Measurements from ENCODE around the gene TRMT61A.

Gene TRMT61A

DNA sequence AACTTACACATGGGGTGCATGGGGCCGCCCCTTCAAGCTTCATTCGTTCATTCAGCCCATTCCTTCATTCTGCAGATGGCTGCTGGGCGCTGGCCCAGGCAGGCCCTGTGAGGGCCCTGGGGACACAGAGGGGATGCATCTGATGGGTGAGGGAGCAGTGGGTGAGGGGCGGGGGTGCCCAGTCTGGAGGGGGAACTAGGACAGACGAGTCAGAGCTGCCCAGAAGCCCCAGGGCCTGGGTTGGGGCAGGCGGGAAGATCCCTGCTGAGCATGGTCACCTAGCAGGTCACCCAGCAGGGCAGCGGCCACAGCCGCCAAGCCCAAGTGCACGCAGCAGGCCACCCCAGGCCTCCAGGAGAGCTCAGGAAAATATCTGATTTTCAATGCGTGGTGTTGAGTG lies 14.1 kb downstream of the TRMT61A start:
- DNase-seq (ENCODE audit: extremely low spot score) = no peak
- ChIA-PET POLR2A (no interaction called here), CTCF (interaction anchor here (0.8 to 14.9 kb wide), 4 partner anchors 9 to 78 kb away, joined by 3 to 214 read pairs (median 4); partner anchors contain the start of gene CKB)
- TF ChIP-seq, protein P1, sequence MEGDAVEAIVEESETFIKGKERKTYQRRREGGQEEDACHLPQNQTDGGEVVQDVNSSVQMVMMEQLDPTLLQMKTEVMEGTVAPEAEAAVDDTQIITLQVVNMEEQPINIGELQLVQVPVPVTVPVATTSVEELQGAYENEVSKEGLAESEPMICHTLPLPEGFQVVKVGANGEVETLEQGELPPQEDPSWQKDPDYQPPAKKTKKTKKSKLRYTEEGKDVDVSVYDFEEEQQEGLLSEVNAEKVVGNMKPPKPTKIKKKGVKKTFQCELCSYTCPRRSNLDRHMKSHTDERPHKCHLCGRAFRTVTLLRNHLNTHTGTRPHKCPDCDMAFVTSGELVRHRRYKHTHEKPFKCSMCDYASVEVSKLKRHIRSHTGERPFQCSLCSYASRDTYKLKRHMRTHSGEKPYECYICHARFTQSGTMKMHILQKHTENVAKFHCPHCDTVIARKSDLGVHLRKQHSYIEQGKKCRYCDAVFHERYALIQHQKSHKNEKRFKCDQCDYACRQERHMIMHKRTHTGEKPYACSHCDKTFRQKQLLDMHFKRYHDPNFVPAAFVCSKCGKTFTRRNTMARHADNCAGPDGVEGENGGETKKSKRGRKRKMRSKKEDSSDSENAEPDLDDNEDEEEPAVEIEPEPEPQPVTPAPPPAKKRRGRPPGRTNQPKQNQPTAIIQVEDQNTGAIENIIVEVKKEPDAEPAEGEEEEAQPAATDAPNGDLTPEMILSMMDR (IDR thresholded peaks at IDR 0.05; ENCODE audit: control extremely low read depth, extremely low read depth, low read depth, missing control alignments) = no peak

DNA sequence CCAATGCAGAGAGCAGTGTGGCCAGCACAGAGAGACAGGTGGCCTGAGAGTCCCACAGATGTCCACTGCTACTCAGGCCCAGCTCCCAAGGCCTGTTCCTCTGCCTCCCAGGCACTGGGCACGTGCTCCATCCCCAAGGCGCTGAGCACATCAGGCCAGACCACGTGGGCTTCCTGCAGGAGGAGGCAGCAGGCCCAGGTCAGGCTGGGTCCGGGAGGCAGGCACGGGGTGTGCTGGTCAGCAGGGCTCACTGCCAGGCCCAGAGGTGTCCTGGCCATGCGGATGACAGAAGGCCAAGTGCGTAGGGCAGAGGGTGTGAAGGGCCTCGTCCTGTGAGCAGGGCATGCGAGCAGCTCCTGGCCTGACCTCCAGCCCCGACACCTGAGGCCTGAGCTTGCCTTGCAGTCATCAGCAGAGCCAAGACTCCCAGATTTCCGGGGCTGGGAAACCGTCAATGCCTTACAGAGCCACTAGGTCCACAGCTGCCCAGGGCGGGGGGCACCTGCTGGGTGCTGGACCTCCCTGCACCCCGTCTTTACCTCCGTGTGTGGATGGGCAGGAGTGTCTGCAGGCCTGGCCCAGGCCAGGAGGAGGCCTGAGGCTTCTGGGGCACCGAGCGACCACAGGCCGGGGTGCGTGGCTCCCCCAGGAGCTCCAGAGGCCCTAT lies 14.9 kb downstream of the TRMT61A start:
- ChIA-PET CTCF (interaction anchor here (1.3 to 14.9 kb wide), 3 partner anchors 9 to 57 kb away, joined by 3 to 214 read pairs (median 4); partner anchors contain the start of gene CKB), POLR2A (no interaction called here)

DNA sequence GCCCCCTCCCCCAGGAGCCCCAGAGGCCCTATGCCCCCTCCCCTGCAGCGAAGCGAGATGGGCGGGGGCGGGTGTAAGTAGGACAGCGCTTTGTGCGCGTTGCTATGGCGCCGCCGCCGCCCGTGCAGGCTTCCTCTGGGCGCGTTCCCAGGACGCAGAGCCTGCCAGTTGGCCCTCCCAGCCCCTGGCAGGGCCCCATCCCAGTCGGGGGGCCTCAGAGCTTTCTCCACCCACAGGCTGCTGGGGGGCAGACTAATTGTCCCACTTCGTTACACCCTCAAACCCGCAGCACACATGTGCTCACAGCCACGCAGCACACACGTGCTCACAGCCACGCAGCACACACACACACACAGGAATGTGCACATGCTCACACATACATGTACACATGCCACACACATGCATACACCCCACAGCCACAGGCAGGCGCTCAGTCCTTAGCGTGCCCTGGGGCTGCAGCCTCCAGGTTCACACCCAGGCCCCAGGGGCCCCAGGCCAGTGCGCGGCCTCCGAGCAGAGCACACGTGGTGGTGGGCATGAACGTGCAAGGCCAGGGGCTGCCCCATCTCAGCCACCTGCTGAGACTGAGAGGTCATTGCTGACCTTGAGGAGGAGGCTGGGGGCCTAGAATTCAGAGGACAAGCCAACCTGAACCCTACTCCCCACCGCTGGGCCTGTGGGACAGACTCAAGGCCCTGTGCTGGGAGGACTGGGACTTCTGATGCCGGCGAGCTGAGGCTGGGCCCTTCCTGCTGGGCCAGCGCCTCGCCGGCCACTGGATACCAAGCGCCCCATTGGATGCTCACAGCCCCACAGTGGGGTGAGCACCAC lies 15.6 kb downstream of the TRMT61A start:
- TF ChIP-seq, protein P1 (IDR thresholded peaks at IDR 0.05; ENCODE audit: control extremely low read depth, extremely low read depth, low read depth, missing control alignments) = no peak
- no peak for DNase-seq (ENCODE audit: extremely low spot score)
- ChIA-PET POLR2A (no interaction called here), CTCF (interaction anchor here (0.8 to 14.9 kb wide), 7 partner anchors 15 to 439 kb away, joined by 3 to 214 read pairs (median 3); partner anchors contain the start of gene CKB)

More for the DNA sequence above, 14.9 kb downstream of the TRMT61A start:
- DNase-seq (ENCODE audit: extremely low spot score) = no peak
- TF ChIP-seq, protein P1 (IDR thresholded peaks at IDR 0.05; ENCODE audit: control extremely low read depth, extremely low read depth, low read depth, missing control alignments) = no peak

DNA sequence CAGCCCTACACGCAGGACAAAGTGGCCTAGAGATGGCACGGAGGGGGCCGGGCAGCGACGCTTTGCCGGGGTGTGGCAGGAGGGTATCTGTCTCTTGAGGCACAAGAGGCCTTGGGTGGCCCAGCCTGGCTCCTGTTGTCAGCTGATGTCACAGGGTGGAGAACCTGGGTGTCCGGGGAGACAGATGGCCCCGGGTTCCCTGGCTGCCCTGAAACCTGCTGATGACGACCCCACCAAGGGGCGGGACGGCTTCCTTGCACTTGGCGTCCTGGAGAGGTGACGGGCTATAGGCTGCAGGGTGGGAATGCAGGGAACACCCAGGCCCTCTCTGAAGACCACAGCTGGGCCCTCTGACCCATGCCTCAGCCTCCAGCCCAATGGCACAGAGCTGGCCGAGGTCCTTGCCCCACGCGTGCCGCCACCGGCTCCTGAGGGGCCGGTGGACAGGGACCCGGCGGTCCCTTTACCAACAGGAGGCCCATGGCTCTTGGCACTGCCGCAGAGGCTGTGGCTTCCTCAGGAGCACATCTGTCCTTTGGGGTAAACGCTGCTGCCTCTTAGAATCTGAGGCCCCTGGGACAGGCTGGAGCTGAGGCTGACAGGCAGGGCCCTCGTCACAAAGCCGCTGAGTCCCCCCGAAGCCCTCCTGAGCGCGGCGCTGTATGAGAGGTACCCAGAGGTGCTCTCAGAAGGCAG lies 16.4 kb downstream of the TRMT61A start:
- TF ChIP-seq, protein P1 (IDR thresholded peaks at IDR 0.05; ENCODE audit: control extremely low read depth, extremely low read depth, low read depth, missing control alignments) = no peak
- ChIA-PET POLR2A (no interaction called here), CTCF (interaction anchor here (0.8 to 14.9 kb wide), 8 partner anchors 16 to 440 kb away, joined by 3 to 214 read pairs (median 3); partner anchors contain the start of gene CKB)
- DNase-seq (ENCODE audit: extremely low spot score) = no peak

DNA sequence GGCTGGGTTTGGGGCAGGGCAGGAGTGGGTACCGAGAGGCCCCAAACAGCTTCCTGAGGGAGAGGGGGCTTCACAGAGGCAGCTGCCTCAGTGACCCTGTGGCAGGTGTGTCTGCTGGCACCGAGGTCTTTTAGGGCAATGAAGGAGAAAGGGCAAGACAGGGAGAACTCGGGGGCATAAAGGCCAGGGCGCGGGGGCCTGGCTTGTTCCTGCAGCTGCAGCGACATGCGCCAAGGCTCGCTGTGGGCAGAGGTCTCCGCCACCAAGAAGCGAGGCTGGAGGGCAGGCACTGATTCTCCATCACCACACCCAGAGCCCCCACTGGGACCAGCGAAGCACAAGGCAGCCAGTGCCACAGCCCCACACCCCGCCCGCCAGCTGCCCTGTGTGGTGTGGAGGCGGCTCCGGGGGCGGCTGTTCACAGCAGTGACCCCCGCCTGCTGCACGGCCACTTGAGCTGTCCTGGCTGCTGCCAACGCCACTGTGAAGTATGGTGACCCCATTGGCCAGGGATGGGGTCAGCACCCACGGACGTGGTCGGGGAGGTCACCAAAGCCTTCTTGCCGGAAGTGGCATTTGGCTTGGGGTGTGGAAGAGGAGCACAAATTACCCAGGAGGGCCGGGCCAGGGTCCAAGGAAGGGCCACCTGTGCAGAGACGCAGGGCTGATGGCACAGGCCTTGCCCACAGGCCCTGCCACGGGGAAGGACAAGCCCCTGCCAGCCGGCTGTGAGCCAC lies 17.1 kb downstream of the TRMT61A start:
- no peak for DNase-seq (ENCODE audit: extremely low spot score)
- TF ChIP-seq, protein P1 (IDR thresholded peaks at IDR 0.05; ENCODE audit: control extremely low read depth, extremely low read depth, low read depth, missing control alignments) = no peak
- ChIA-PET POLR2A (no interaction called here), CTCF (interaction anchor here (0.9 to 14.9 kb wide), 12 partner anchors 9 to 441 kb away, joined by 3 to 214 read pairs (median 4); partner anchors contain the start of gene CKB)
